GM18499 (cell line): ENCODE data around the gene PCSK1.
"Not testable (repeated sequence)": the region's sequence is repeated elsewhere in the genome, so short reads cannot be mapped to it uniquely, and the experiment has no call there.

Experiments
- ATAC-seq: cut with Tn5 transposase; IDR thresholded peaks from one replicate; pipeline ENCODE4 v1.9.1; 2021; ENCODE audit warnings: moderate number of reproducible peaks; ENCODE audit not compliant: insufficient read depth, unreplicated experiment

The PCSK1 gene

DNA sequence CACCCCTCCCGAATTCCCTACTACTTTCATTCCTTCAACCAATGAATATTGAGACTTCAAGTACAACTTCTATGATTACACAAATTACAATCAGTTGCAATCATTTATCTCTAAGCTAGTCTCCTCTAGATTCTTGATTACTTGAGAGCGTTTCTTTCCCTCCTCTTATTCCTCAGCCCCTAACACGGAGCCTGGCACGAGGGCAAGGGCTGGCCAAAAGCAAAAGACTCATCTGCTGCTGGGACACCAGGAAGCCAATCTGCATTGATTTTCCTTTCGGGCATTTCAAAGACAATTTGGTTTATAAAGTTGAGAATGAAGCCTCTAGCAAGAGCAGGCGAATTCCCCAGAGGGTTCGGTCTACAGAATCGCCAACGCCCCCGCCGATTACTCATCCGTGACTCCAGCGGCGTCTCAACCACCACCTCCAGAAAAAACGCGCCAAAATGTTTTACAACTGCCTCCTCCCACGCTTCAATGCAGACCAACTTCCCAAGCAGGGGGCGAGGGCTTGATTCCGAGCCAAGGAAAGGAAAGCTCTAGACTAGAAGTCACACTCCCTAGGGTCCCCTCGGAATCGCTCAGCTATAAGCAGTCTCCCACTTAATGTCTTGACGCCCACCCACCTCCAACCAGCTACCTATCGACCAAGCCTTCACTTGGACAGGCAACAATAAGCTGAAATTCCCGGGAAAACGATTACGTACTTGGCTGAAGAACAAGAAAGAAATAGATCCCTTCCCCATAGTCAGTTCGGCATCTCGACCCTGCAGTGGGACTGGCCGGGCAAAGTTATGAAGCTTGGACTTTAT, 1.5 kb downstream of the PCSK1 start:
- ATAC-seq: no peak

DNA sequence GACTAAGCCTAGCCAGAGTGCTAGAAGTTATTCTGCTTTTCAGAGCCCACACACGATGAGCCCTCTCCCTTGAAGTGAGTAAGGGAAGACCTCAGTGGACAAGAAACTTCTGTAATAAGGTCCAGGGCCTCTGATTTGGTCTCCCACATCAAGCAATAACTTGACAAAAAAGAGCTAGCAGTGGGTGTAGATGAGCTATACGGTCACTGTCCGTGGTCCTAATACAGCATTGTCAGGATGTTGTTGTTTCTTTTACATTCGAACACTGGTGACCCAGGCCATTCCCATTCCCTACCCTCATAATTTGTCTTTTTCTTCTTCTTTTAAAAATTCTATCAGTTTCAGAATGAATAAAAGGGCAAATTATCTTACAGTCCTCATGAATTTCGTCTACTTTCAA, 5.2 kb downstream of the PCSK1 start:
- no peak for ATAC-seq

DNA sequence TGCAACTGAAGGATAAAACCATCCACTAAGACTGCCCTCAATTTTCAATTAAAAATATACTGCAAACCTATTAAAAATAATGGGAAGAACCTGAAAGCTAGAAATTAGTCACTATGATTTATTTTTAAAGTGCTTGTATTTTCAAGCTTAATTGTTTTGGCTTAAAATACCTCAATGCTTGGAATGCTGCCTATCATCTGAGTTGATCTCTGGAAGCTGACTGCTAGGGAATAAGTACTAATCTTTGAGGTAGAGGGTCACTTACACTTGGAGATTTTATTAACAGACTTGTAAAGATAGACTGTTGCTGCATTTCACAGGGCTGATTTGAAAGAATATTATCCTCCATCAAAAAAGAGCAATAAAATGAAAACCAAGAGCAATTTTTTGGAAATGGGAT, 6.2 kb downstream of the PCSK1 start:
- no peak for ATAC-seq

DNA sequence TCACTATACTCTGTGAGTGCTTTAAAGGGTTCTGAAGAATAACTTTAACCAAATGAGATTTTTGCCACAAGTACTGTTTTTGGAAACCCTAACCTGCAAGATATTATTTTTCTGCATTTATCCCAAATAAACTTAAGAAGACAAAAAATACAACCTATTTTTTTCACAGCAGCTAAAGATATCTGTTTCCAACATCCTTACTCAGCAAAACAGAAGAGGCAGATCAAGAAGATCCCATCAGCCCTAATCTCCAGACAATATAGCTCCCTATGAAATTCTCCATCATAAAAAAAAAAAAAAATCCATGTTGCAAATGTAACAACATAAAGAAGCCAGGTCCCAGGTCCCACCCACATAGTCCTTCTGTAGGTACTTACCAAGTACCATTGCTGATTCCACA, 7.6 kb downstream of the PCSK1 start:
- ATAC-seq: no peak

DNA sequence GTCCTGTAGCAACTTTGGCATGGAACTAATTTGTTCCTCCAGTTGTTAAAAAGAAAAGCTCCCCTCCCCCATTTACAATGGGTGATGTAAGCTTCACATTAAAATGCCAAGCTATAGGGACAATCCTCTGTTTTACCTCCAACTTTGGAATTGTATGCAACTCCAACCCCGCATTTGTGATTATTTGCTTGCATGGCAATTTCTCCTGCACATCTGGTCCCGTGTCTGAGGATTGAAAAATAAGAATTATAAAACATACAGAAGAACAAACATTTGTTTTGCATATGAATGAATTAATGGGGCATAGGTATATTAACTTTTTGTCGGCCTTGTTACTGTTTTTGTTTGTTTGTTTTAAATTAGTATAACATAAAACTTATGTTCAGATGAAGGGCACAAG, 17.2 kb downstream of the PCSK1 start:
- ATAC-seq: no peak

DNA sequence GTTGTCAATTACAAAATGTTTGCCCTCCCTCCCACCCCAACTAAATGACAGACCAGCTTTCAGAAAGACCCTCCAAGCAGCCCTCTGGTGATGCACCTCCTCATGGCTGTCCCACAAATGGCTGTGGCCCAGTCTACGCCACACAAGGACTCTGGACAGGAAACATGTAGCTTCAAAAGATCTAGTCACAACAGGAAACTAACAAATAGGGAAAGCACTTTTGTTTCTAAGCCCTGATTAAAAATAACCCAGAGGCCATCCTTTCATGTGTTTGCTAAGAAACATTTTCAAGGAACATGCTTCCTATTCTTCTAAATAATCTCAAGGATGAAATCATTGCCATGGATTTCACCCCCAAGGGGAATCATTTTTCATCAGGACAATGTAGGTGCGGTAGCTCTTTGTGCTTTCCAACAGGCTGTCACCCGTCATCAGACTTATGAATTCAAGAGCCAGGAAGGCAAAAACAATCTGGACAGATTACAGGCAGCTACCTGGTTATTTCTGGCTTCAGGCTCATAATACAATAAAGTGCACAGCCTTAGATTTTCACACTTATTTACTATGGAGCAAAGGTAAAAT, 20.1 kb downstream of the PCSK1 start:
- no peak for ATAC-seq

DNA sequence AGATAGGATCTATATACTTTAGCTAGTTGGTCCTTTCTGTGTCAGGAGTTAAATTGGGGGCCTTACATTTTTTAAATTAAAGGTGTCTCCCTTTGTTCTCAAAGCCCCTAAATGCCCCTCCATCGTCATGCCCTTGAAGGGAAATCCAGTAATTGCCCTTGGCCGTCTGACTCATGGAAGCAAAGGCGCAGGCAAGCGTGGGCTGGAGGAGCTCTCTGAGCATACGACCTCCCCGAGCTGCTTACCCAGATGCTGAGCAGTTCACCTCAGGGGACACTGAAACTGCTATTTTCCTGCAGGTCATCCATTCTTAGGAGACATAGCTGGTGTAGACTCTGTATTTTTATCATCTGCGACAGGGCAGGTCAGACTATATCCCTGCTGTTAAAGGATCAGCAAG, 23.0 kb downstream of the PCSK1 start:
- ATAC-seq: no peak

DNA sequence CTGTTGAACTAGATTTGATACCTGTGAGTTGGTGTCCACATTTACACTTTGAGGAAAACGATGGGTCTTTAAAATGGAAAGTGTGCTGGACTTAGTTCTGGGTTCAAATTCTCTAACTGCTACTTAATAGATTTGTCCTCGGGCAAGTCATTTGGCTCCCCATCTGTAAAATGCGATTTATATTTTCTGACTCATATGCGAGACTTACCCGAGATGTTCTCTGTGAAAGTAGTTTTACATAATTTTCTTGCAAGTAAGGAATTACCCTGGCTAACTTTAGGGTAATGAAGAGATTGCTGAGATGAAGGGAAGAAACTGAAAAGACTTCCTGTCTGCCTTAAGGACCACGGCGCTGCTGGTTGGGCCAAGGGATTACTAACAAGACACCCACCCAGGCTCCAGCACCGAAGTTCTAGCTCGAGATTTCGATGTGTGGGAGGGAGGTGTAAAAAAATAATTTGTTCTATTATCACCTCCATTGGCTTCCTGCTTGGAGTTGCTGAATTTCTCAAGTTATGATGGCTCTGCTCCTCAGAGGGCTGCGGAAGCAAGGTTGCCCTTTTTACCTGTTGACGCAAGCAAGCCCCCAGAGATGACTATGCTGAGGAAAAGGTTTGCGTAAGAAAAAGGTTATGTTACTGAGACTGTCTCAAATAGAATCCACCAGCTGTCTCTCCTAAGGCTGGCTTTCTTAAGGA, 24.1 kb downstream of the PCSK1 start:
- no peak for ATAC-seq

DNA sequence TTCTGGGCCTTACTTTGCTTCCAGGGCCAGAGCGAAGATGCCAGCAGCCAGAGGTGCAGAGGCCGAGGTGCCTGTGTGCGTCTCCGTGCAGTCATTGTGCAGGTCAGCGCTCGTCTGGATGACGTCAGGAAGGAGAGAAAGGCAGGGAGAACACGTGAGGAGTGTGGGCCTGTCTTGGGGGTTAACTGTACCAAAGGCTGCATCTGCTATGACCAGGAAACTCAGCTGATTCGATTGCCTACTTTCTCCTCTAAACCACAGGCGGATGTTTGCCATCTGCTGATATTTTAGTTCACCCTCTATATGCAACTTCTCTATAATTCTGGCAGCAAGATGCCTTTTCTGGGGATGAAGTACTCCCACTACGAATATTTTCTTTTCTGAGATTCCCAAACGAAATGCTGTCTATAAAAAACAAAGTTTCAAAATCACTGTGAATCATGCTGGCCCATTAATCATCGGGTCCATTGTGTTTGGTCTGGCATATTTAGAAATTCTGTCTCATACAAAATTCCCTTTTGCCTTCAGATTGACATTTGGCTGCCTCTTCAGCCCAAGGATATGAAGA, 24.8 kb downstream of the PCSK1 start:
- no peak for ATAC-seq

DNA sequence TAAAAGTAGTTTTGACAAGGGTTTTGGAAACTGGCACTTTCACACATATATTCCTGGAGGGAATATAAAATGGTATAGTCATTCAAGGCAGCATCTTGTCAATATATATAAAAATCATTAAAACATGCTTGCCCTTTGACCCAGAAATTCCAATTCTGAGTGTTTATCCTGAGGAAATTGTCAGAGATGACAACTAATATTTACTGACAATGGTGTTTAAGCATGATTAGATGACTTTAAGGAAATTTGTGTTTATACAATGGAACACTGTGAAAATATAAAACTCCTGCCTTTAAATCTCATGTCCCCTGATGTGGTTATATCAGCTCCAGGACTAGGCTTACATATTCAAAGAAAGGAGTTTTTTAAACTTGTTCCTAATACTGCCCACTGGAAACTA, 25.6 kb downstream of the PCSK1 start:
- ATAC-seq: no peak

DNA sequence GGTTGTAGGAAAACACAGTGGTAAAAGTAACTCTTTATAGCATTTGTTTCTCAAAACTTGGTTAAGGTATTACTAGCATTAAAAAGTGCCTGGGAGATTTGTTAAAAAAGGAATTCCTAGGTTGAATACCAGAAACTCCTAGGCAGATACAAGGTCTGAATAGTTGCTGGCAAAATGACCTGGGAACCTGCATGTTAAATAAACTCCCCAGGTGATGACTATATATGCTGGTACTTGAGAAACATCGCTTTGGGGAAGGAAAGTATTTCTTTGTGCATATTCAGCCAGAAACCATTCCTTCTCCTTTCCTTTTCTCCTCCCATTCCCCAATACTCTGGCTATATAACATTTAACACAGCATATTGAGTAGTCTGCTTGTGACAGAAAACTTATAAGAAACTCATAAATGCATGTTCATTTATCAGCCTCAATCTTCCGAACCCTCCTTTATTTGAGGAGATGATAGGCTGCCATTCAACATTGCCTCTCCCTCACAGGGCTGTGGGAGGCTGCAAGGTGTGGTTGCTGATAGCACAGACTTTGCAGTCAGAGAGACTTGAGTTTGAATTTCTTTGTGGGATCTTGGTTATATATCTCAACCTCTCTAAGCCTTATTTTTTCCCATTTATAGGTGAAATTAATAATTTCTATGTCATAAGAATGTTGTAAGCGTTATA, 28.7 kb downstream of the PCSK1 start:
- ATAC-seq: no peak

DNA sequence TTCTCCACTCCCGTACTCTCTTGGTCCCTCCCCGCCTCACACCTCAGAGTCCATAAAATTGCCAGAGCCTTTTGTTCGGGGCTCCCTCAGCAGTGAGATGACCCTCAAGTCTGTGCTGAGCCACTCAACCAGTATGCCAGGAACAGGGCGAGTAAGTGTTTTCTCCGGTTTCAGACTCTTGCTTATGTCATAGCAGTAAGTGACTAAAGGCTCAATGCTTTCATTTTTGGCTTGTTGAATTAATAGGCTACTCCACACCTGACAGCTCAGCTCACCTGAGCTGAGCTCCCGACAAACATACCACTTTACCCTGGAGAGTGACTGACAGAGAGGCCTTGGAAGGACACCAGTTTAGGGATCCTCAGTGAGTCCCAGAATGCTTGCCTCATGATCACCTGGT, 30.5 kb downstream of the PCSK1 start:
- no peak for ATAC-seq

DNA sequence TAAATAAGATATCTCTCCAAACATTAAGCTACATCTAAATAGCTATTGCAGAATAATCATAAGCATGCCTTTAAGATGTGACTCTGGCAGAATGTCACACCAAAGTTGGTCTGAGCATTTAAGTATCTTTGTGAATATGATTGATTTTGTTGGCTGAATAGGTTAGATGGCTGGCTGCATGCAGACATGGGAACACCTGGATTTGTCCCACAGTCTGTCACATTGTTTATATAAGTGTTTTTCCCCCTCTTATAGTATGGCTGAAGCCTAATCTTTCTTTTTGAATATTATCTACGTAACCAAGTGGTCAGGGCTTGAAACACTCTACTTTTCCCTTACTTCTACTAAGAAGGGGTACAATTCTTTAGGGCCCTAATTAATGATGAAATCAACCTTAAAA, 36.2 kb downstream of the PCSK1 start:
- ATAC-seq: no peak

DNA sequence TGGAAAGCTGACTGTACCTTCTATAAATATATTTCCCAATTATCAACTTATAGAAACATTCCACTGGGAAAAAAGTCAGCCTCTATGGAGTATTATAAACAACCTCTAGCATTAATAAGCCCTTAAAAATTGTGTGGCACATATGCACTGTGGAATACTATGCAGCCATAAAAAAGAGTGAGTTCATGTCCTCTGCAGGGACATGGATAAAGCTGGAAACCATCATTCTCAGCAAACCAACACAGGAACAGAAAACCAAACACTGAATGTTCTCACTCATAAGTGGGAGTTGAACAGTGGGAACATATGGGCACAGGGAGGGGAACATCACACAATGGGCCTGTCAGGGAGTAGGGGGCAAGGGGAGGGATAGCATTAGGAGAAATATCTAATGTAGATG, 37.8 kb downstream of the PCSK1 start:
- ATAC-seq: not testable (repeated sequence)

DNA sequence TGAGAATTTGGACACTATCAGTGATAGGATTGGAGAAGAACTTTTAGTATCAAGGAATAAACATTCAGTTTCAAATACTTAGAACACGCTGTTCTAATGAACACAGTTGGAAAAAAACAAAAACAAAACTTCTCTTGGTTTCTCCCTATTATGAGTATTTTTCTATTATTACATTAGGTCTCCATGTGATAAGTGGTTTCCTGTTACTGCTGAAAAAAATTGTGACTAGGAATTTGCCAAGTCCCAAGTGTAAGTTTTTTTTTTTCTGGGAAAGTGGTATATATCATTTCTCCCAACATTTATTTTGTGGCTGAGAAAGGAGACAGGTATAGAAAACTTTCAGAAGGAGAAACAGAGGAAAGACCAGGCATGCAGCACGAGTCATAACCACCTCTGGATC, 41.1 kb downstream of the PCSK1 start:
- ATAC-seq: no peak

DNA sequence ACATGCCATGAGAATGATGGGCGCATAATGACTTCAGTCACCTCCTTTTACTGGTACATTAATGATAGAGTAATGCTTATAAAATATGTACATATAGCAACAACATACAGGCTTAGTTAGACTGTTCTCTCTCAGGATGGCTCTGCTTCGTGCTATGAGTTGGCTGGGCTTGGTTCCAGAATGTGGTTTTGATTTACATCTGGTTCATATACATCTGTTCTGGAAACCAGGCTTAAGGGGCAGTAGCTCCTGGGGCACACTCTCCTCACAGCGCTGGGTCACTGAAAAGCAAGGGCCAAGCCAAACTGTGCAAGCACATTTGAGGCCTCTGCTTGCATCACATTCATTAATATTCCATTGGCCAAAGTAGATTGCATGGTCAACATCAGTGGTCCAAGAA, 44.9 kb downstream of the PCSK1 start:
- ATAC-seq: no peak

DNA sequence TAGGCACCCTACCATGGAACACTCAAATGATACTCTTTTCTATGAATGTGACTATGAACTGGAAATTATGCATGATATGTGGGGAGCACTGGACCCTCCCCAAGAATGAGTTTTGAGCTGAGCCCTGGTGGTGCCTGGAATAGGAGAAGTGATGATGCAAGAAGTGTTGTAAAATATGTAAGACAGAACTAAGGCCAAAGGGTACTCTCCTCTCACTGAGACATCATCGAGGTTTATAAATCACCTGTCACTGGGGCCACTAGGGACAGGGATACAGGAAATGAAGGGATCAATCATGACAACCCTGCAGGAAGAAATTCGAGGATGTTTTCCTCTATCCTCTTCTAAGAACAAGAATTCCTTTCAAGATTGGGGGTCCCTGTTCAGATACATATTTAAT, 45.4 kb downstream of the PCSK1 start:
- no peak for ATAC-seq

DNA sequence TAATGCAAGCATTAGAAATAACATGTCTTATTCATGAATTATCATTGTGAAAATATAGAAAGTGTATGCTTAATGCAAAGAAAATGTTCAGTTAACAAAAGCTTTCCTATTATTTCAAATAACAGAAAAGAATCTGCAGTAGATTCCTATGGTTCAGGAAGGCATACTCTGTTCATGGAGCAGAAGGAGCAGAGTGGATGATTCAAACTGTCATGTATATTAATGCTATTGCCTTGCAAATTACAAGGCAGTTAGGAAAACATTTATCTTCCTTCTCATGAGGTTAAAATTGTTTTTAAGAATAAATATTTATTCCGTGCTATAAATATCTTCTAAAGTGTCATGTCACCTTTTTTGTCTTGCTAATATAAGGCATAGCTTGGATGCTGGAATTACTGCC, 47.5 kb downstream of the PCSK1 start:
- ATAC-seq: no peak

DNA sequence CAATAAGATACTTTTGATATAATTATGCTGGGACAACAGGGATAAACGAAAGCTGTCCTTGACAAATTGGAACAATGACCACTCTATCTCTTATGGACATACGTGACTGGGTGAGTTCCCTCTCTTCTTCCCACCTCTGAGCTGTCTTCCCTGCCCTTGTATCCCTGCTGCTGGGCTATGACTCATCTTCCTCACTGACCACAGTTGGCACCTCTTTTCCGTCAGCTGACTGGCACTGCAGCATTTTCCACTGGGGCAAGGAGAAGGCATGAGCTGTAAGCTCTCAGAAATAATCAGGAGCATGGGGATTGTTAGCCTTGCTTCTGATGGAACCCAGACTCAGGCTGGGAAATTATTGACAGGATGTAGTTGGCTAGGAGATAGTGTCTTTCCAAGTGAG, 48.7 kb downstream of the PCSK1 start:
- no peak for ATAC-seq

DNA sequence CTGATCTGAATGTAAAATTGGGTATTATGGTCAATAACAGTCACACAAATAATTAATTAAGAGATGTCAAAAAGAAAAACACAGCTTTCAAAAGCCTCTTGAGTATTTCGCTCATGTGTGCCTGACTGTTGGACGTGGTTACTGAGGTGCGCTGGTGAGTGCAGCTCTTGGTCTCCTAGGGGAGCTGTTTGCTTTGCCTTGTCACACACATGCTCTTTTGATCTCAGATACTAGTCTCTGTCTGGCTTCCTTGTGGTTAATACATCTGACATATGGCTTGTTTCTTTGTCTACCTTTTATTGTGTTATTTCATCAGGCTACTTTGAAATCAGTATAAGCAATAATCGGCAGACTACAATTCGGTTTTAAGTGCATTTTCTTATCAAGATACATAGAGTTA, 51.5 kb downstream of the PCSK1 start:
- ATAC-seq: no peak

DNA sequence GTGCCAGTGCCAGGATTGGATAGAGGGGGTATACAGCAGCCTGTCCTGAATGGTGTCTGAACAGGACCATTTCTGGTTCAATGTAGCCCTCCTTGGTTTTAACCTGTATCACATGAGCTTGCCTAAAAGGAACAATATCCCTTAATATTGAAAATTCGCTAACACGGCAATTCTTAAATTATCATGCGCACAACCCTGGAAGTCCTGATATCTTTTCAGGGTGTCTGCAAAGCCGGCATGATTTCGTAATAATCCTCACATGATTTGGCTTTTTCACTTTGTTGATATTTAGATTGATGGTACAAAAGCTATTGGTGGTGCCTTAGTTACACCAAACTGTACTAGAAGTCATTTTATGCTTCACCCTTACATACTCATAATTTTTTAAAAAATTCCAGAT, 53.2 kb downstream of the PCSK1 start:
- no peak for ATAC-seq
